ENCODE data around the gene SGK2. TPM values are rescaled to one million over a fixed set of nuclear protein-coding genes. Genes with fewer than 3 reads are reported as not detected.

The SGK2 gene
- total and polyA plus RNA-seq, 2 of the 13 experiments (the other 11 are each of a cell fraction or from before 2014, with no cell fraction given): 6.2 to 29.4 TPM

DNA sequence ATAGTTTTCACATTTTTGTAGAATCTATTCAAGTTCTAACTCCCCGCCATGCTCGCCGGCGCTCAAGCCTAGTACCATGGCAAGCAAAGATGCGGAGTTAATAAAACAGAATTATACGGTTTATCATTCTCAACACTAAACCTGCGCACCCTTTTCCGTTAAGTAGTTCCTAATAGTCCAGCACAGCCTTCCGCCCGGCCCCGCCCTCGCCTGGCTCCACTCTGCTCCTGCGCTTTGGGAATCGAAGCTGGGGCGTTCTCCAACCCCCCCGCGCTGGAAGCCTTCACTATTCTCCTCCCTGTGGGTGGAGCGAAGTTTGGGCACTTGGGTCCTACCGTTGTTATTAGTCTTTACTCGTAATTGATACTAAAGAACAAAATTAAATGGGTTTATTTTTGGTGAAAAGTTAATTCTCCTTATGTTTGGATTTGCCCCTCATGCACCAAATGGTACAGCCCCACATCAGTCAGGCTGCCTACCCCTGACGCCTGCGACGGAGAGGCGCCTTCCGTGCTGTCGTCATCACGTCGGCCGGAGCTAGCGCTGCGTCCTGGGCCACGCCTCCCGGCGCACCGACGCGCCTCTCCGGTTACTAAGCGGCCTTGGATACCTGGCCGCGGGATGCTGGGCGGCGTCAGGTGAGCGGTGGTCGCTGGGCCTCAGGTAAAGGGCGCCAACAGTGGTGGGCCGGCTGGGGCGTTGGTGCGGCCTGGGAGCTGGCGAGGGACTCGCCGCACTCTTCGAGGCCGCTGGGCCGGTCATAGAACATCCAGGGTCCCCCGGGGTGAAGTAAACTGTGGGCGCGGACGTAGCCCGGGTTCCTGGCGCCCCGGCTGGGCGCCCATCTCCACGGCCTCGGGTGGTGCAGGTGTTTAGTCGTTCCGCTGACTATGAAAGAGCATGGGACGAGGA is 31.8 kb downstream of the SGK2 start, which contains the start of gene IFT52 (continued):
- TF ChIP-seq, protein P1, sequence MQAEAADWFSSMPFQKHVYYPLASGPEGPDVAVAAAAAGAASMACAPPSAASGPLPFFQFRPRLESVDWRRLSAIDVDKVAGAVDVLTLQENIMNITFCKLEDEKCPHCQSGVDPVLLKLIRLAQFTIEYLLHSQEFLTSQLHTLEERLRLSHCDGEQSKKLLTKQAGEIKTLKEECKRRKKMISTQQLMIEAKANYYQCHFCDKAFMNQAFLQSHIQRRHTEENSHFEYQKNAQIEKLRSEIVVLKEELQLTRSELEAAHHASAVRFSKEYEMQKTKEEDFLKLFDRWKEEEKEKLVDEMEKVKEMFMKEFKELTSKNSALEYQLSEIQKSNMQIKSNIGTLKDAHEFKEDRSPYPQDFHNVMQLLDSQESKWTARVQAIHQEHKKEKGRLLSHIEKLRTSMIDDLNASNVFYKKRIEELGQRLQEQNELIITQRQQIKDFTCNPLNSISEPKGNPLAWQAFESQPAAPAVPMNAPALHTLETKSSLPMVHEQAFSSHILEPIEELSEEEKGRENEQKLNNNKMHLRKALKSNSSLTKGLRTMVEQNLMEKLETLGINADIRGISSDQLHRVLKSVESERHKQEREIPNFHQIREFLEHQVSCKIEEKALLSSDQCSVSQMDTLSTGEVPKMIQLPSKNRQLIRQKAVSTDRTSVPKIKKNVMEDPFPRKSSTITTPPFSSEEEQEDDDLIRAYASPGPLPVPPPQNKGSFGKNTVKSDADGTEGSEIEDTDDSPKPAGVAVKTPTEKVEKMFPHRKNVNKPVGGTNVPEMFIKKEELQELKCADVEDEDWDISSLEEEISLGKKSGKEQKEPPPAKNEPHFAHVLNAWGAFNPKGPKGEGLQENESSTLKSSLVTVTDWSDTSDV (CRISPR knock-in tag; IDR thresholded peaks at IDR 0.05): no peak
- TF ChIP-seq KLF11 (CRISPR knock-in tag; IDR thresholded peaks at IDR 0.05) (peak; percentile 91), ATF7 (IDR thresholded peaks at IDR 0.05) (peak; percentile 92), ATF7 (CRISPR knock-in tag; IDR thresholded peaks at IDR 0.05) (peak; percentile 94), RNF2 (conservative IDR thresholded peaks at IDR 0.05; ENCODE audit: low read depth) (no peak), ZNF660 (CRISPR knock-in tag; IDR thresholded peaks at IDR 0.05; ENCODE audit: borderline replicate concordance, low read depth) (no peak), HNRNPLL (IDR thresholded peaks at IDR 0.05; ENCODE audit: low read depth, low read length, poor library complexity, severe bottlenecking) (peak; percentile 88), ZSCAN12 (CRISPR knock-in tag; IDR thresholded peaks at IDR 0.05) (peak; percentile 40; the same call in 1 of the 2 replicates), ZNF256 (CRISPR knock-in tag; conservative IDR thresholded peaks at IDR 0.05) (peak; percentile 67), NFIC (IDR thresholded peaks at IDR 0.05; ENCODE audit: low read length) (0 out of 2 replicates have a peak, but pooled peaks have one; percentile 22), ISL2 (CRISPR knock-in tag; IDR thresholded peaks at IDR 0.05) (peak; percentile 82; the same call in 1 of the 2 replicates), ZSCAN29 (CRISPR knock-in tag; conservative IDR thresholded peaks at IDR 0.05) (peak; percentile 46)
- TF ChIP-seq, protein P2, sequence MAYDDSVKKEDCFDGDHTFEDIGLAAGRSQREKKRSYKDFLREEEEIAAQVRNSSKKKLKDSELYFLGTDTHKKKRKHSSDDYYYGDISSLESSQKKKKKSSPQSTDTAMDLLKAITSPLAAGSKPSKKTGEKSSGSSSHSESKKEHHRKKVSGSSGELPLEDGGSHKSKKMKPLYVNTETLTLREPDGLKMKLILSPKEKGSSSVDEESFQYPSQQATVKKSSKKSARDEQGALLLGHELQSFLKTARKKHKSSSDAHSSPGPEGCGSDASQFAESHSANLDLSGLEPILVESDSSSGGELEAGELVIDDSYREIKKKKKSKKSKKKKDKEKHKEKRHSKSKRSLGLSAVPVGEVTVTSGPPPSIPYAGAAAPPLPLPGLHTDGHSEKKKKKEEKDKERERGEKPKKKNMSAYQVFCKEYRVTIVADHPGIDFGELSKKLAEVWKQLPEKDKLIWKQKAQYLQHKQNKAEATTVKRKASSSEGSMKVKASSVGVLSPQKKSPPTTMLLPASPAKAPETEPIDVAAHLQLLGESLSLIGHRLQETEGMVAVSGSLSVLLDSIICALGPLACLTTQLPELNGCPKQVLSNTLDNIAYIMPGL (CRISPR knock-in tag; IDR thresholded peaks at IDR 0.05; ENCODE audit: borderline replicate concordance in 1 of 2, low read depth in 1 of 2): peak; percentile 37 to 95; a peak in 3 of 4 replicates
- TF ChIP-seq, protein P3, sequence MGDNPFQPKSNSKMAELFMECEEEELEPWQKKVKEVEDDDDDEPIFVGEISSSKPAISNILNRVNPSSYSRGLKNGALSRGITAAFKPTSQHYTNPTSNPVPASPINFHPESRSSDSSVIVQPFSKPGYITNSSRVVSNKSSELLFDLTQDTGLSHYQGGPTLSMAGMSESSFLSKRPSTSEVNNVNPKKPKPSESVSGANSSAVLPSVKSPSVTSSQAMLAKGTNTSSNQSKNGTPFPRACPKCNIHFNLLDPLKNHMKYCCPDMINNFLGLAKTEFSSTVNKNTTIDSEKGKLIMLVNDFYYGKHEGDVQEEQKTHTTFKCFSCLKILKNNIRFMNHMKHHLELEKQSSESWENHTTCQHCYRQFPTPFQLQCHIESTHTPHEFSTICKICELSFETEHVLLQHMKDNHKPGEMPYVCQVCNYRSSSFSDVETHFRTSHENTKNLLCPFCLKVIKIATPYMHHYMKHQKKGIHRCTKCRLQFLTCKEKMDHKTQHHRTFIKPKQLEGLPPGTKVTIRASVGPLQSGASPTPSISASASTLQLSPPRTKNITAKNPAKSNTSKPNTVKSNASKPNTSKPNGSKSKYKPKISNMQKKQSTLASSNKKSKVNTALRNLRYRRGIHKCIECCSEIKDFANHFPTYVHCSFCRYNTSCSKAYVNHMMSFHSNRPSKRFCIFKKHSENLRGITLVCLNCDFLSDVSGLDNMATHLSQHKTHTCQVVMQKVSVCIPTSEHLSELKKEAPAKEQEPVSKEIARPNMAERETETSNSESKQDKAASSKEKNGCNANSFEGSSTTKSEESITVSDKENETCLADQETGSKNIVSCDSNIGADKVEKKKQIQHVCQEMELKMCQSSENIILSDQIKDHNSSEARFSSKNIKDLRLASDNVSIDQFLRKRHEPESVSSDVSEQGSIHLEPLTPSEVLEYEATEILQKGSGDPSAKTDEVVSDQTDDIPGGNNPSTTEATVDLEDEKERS (CRISPR knock-in tag; IDR thresholded peaks at IDR 0.05): peak; percentile 80
- TF ChIP-seq, protein P4, sequence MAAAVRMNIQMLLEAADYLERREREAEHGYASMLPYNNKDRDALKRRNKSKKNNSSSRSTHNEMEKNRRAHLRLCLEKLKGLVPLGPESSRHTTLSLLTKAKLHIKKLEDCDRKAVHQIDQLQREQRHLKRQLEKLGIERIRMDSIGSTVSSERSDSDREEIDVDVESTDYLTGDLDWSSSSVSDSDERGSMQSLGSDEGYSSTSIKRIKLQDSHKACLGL (CRISPR knock-in tag; IDR thresholded peaks at IDR 0.05): peak; percentile 95
- TF ChIP-seq, protein P5, sequence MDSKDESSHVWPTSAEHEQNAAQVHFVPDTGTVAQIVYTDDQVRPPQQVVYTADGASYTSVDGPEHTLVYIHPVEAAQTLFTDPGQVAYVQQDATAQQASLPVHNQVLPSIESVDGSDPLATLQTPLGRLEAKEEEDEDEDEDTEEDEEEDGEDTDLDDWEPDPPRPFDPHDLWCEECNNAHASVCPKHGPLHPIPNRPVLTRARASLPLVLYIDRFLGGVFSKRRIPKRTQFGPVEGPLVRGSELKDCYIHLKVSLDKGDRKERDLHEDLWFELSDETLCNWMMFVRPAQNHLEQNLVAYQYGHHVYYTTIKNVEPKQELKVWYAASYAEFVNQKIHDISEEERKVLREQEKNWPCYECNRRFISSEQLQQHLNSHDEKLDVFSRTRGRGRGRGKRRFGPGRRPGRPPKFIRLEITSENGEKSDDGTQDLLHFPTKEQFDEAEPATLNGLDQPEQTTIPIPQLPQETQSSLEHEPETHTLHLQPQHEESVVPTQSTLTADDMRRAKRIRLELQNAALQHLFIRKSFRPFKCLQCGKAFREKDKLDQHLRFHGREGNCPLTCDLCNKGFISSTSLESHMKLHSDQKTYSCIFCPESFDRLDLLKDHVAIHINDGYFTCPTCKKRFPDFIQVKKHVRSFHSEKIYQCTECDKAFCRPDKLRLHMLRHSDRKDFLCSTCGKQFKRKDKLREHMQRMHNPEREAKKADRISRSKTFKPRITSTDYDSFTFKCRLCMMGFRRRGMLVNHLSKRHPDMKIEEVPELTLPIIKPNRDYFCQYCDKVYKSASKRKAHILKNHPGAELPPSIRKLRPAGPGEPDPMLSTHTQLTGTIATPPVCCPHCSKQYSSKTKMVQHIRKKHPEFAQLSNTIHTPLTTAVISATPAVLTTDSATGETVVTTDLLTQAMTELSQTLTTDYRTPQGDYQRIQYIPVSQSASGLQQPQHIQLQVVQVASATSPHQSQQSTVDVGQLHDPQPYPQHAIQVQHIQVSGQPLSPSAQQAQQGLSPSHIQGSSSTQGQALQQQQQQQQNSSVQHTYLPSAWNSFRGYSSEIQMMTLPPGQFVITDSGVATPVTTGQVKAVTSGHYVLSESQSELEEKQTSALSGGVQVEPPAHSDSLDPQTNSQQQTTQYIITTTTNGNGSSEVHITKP (CRISPR knock-in tag; IDR thresholded peaks at IDR 0.05; ENCODE audit: low read depth): peak; percentile 100

Data from HepG2 (cell line).